Lung (tissue), 12 donors: ENCODE measurements around the gene DOCK1. TPM values are rescaled to one million over a fixed set of nuclear protein-coding genes. Genes with fewer than 3 reads are reported as not detected.

ENCODE experiments used
- ATAC-seq: fragments of 200-7000 bp; cut with Tn5 transposase; one replicate; pipeline ENCODE4 v1.9.1; 2020; ENCODE audit warnings: moderate number of reproducible peaks; ENCODE audit not compliant: insufficient read depth, low FRiP score
- DNase-seq, 3 donors: peaks; one replicate each; pipeline ENCODE4 v3.0.0-alpha.2; 2013 to 2017
- H3K27ac ChIP-seq, 2 donors: one replicate each; pipeline ENCODE4 v1.5.1; 2013; ENCODE audit warnings: mild to moderate bottlenecking in 2 of 2, moderate library complexity in 2 of 2, control low read depth in 1 of 2, inconsistent platforms in 1 of 2, low read depth in 1 of 2, low read length in 1 of 2
- H3K27me3 ChIP-seq, 3 donors: one replicate each; pipeline ENCODE4 v1.5.1; 2013; ENCODE audit warnings: low read length in 2 of 3; ENCODE audit not compliant: control insufficient read depth in 3 of 3, insufficient read depth in 3 of 3
- H3K36me3 ChIP-seq, 4 donors: one replicate each; pipeline ENCODE4 v1.5.1; 2013; ENCODE audit warnings: low read length in 4 of 4, mild to moderate bottlenecking in 1 of 4, moderate library complexity in 1 of 4; ENCODE audit not compliant: control insufficient read depth in 4 of 4, insufficient read depth in 4 of 4
- H3K4me1 ChIP-seq, 5 donors: one replicate each; pipeline ENCODE4 v1.5.1; 2013; ENCODE audit warnings: low read length in 5 of 5, mild to moderate bottlenecking in 2 of 5, moderate library complexity in 1 of 5; ENCODE audit not compliant: control insufficient read depth in 5 of 5, insufficient read depth in 5 of 5
- H3K4me3 ChIP-seq: one replicate; pipeline ENCODE4 v1.5.1; 2013; ENCODE audit warnings: mild to moderate bottlenecking, control low read depth, moderate library complexity
- H3K9ac ChIP-seq, 2 donors: one replicate each; pipeline ENCODE4 v1.5.1; 2013; ENCODE audit warnings: low read length in 2 of 2, control low read depth in 1 of 2; ENCODE audit not compliant: insufficient read depth in 1 of 2
- H3K9me3 ChIP-seq, 4 donors: one replicate each; pipeline ENCODE4 v1.5.1; 2013; ENCODE audit warnings: low read length in 3 of 4, mild to moderate bottlenecking in 1 of 4, moderate library complexity in 1 of 4; ENCODE audit not compliant: control insufficient read depth in 4 of 4, insufficient read depth in 3 of 4
- WGBS, 2 donors: extraction: QIAGEN DNeasy Blood & Tissue Kit; methylation state at CpG; one replicate each; pipeline ENCODE4 v1.1.7; 2013; 5-methylcytosine and 5-hydroxymethylcytosine counted together
- polyA plus RNA-seq, 2 donors: library from polyadenylated mRNA; stranded (reverse); fragments of 200-250 nt; gene quantifications; one replicate each; pipeline ENCODE4 v1.2.1, GENCODE V29; 2013
- total RNA-seq, 2 donors: library from RNA; depleted of rRNA in 1 of 2; stranded (reverse); fragments of >200 nt in 1 of 2; gene quantifications; one replicate each; pipeline ENCODE4 v1.2.1, GENCODE V29; 2014 to 2021
- TF ChIP-seq, protein P1 (sequence below): IDR thresholded peaks from 2 replicates; pipeline ENCODE4 v1.5.1; 2012; ENCODE audit warnings: mild to moderate bottlenecking; ENCODE audit errors: control extremely low read depth, extremely low read depth
- donor health status: control.
- donor health status: control.
- donor health status: Bipolar disorder and iron deficiency.
- donor health status: healthy.
- donor health status: DM: yes; HTN: yes; CAD: no.

DOCK1 gene
- total and polyA plus RNA-seq, 4 donors, result 11.2 to 102 (median 30.5) TPM

GRCh38 chr10:126868371-126868770 lies 36.9 kb upstream of the DOCK1 start:
- Histone ChIP-seq H3K9ac (no peak overlapping the region), H3K27ac (no peak overlapping the region), H3K27me3 (no peaks in the 10 kb centered on the region), H3K36me3 (no peaks in the 10 kb centered on the region), H3K4me1 (no peaks in the 10 kb centered on the region), H3K9me3 (peaks cover 0 to 3% (median 2%) of the 10 kb centered on the region in 4 donors), H3K4me3 (no peak overlapping the region)
- ATAC-seq (no peak), DNase-seq (no peak)
- 82% methylated on average over 6 of the region's 6 CpGs for WGBS, 2 donors
- TF ChIP-seq, protein P1, sequence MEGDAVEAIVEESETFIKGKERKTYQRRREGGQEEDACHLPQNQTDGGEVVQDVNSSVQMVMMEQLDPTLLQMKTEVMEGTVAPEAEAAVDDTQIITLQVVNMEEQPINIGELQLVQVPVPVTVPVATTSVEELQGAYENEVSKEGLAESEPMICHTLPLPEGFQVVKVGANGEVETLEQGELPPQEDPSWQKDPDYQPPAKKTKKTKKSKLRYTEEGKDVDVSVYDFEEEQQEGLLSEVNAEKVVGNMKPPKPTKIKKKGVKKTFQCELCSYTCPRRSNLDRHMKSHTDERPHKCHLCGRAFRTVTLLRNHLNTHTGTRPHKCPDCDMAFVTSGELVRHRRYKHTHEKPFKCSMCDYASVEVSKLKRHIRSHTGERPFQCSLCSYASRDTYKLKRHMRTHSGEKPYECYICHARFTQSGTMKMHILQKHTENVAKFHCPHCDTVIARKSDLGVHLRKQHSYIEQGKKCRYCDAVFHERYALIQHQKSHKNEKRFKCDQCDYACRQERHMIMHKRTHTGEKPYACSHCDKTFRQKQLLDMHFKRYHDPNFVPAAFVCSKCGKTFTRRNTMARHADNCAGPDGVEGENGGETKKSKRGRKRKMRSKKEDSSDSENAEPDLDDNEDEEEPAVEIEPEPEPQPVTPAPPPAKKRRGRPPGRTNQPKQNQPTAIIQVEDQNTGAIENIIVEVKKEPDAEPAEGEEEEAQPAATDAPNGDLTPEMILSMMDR, result no peak

DNA sequence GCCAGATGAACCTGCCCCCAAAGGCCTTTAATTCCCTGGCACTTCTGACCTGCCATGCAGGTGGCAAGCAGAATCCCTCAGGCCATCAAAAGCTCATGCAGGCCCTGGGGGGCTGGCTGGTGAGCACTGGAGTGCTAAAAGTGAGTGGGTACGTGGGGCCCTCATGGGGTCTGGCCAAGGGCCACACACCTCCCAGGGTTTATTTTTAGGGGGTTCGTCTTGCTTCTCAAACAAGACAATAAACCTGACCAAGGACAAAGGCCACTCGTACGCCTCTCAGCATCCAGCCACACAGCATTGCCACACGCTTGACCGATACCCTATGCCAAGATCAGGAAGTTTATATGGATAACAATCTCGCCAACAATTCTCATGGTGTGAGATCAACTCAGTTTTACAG lies 33.1 kb upstream of the DOCK1 start:
- H3K36me3 ChIP-seq, result no peaks in the 10 kb centered on the region
- H3K27ac ChIP-seq, result no peak overlapping the region
- DNase-seq, result no peak
- H3K4me3 ChIP-seq, result no peak overlapping the region
- peaks cover 0 to 3% (median 2%) of the 10 kb centered on the region in 4 donors for H3K9me3 ChIP-seq
- no peak overlapping the region for H3K9ac ChIP-seq
- no peak for ATAC-seq
- H3K27me3 ChIP-seq, result peaks cover 0 to 3% (median 0%) of the 10 kb centered on the region in 3 donors
- TF ChIP-seq, protein P1, result no peak
- 76 to 88% methylated on average over 7 of the region's 7 CpGs for WGBS, 2 donors
- no peaks in the 10 kb centered on the region for H3K4me1 ChIP-seq

GRCh38 chr10:126872768-126873167 lies 32.5 kb upstream of the DOCK1 start:
- Histone ChIP-seq H3K4me1 (no peaks in the 10 kb centered on the region), H3K9me3 (peaks cover 0 to 3% (median 2%) of the 10 kb centered on the region in 4 donors), H3K27me3 (peaks cover 0 to 3% (median 0%) of the 10 kb centered on the region in 3 donors), H3K36me3 (no peaks in the 10 kb centered on the region), H3K9ac (no peak overlapping the region), H3K27ac (no peak overlapping the region), H3K4me3 (no peak overlapping the region)
- 67 to 71% methylated on average over 3 of the region's 3 CpGs for WGBS, 2 donors
- ATAC-seq (no peak), DNase-seq (no peak)
- TF ChIP-seq, protein P1, result no peak

- peaks cover 0 to 3% (median 0%) of the 10 kb centered on the region in 3 donors for H3K27me3 ChIP-seq
- no peak overlapping the region for H3K4me3 ChIP-seq
- TF ChIP-seq, protein P1, result no peak
- H3K9me3 ChIP-seq, result peaks cover 0 to 3% (median 0%) of the 10 kb centered on the region in 4 donors
- WGBS, 2 donors, result 87 to 90% methylated on average over 3 of the region's 3 CpGs
- H3K36me3 ChIP-seq, result no peaks in the 10 kb centered on the region
- no peaks in the 10 kb centered on the region for H3K4me1 ChIP-seq
- H3K9ac ChIP-seq, result no peak overlapping the region
- H3K27ac ChIP-seq, result no peak overlapping the region
- no peak for ATAC-seq
- no peak for DNase-seq
Measured at GRCh38 chr10:126876456-126876855, 28.8 kb upstream of the DOCK1 start.
